Lower leg skin (tissue), 3 donors: ENCODE measurements around the gene MSL3B.

ENCODE experiments used
- POLR2A ChIP-seq, 2 donors: fragments of 450-650 bp; IDR thresholded peaks; one replicate each; pipeline ENCODE4 v1.6.1; 2016 to 2017; ENCODE audit warnings: antibody characterized with exemption in 2 of 2, mild to moderate bottlenecking in 1 of 2, moderate library complexity in 1 of 2
- TF ChIP-seq, protein P1 (sequence below), 3 donors: fragments of 450-650 bp; IDR thresholded peaks; one replicate each; pipeline ENCODE4 v1.5.1; 2016; ENCODE audit warnings: antibody characterized with exemption in 3 of 3, mild to moderate bottlenecking in 3 of 3, moderate library complexity in 2 of 3

GRCh38 chr2:233855345-233855744 lies 12.8 kb downstream of the MSL3B start:
- no peak for TF ChIP-seq POLR2A (IDR thresholded peaks at IDR 0.05)
- TF ChIP-seq, protein P1, sequence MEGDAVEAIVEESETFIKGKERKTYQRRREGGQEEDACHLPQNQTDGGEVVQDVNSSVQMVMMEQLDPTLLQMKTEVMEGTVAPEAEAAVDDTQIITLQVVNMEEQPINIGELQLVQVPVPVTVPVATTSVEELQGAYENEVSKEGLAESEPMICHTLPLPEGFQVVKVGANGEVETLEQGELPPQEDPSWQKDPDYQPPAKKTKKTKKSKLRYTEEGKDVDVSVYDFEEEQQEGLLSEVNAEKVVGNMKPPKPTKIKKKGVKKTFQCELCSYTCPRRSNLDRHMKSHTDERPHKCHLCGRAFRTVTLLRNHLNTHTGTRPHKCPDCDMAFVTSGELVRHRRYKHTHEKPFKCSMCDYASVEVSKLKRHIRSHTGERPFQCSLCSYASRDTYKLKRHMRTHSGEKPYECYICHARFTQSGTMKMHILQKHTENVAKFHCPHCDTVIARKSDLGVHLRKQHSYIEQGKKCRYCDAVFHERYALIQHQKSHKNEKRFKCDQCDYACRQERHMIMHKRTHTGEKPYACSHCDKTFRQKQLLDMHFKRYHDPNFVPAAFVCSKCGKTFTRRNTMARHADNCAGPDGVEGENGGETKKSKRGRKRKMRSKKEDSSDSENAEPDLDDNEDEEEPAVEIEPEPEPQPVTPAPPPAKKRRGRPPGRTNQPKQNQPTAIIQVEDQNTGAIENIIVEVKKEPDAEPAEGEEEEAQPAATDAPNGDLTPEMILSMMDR (IDR thresholded peaks at IDR 0.05): no peak
